CD4-positive, alpha-beta memory T cell (primary cell): ENCODE measurements around the gene DHH. TPM values are rescaled to one million over a fixed set of nuclear protein-coding genes. Genes with fewer than 3 reads are reported as not detected.
"Not testable (repeated sequence)": the region's sequence is repeated elsewhere in the genome, so short reads cannot be mapped to it uniquely, and the experiment has no call there.

ENCODE experiments used
- CTCF ChIA-PET: fragments of 350-600 bp; sonication (Branson Sonifier 250); formaldehyde crosslinking; loops from one replicate; lab custom pipeline; 2021; ENCODE audit warnings: inconsistent platforms; ENCODE audit not compliant: partially characterized antibody; lab: Charles Lee
- POLR2A ChIA-PET: fragments of 350-600 bp; sonication (Branson Sonifier 250); formaldehyde crosslinking; loops from one replicate; lab custom pipeline; 2021; ENCODE audit not compliant: partially characterized antibody; lab: Charles Lee
- DNase-seq, 5 donors: peaks; one replicate each; pipeline versions ENCODE4 v3.0.0 to v3.0.0-alpha.2; 2020 to 2022; ENCODE audit warnings: mixed read lengths in 1 of 5
- H3K27ac ChIP-seq: one replicate; pipeline ENCODE4 v1.7.0; 2013; ENCODE audit warnings: low read depth, low read length
- H3K27me3 ChIP-seq: 2 replicates; pipeline ENCODE4 v1.7.0; 2013; ENCODE audit warnings: mild to moderate bottlenecking, low read length, moderate library complexity; ENCODE audit not compliant: insufficient read depth
- H3K36me3 ChIP-seq: 2 replicates; pipeline ENCODE4 v1.7.0; 2013; ENCODE audit warnings: mild to moderate bottlenecking, low read length, moderate library complexity; ENCODE audit not compliant: insufficient read depth
- H3K4me1 ChIP-seq: 2 replicates; pipeline ENCODE4 v1.7.0; 2013; ENCODE audit warnings: mild to moderate bottlenecking, low read length, moderate library complexity; ENCODE audit not compliant: insufficient read depth
- H3K4me3 ChIP-seq, 2 donors: one replicate each; pipeline ENCODE4 v1.7.0; 2013; ENCODE audit warnings: low read length in 2 of 2, mild to moderate bottlenecking in 1 of 2
- H3K9me3 ChIP-seq, 2 donors: one replicate each; pipeline ENCODE4 v1.7.0; 2013; ENCODE audit warnings: low read length in 2 of 2, control low read depth in 1 of 2; ENCODE audit not compliant: control insufficient read depth in 1 of 2
- H3K27ac Mint-ChIP-seq, 7 donors: one replicate each; pipeline ENCODE4 v1.8.0; 2020 to 2021; ENCODE audit warnings: mixed read lengths in 7 of 7, mild to moderate bottlenecking in 6 of 7, inconsistent platforms in 3 of 7, moderate library complexity in 3 of 7
- H3K27me3 Mint-ChIP-seq, 2 donors: one replicate each; pipeline ENCODE4 v1.8.0; 2020 to 2021; ENCODE audit warnings: mixed read lengths in 2 of 2
- H3K36me3 Mint-ChIP-seq, 2 donors: one replicate each; pipeline ENCODE4 v1.8.0; 2020 to 2021; ENCODE audit warnings: mixed read lengths in 2 of 2, inconsistent platforms in 1 of 2, mild to moderate bottlenecking in 1 of 2
- H3K4me1 Mint-ChIP-seq, 4 donors: one replicate each; pipeline ENCODE4 v1.8.0; 2020 to 2021; ENCODE audit warnings: mixed read lengths in 4 of 4, mild to moderate bottlenecking in 1 of 4
- H3K4me3 Mint-ChIP-seq, 8 donors: one replicate each; pipeline ENCODE4 v1.8.0; 2020 to 2021; ENCODE audit warnings: mixed read lengths in 8 of 8, mild to moderate bottlenecking in 7 of 8, moderate library complexity in 6 of 8, inconsistent platforms in 3 of 8
- H3K9me3 Mint-ChIP-seq, 8 donors: one replicate each; pipeline ENCODE4 v1.8.0; 2020 to 2021; ENCODE audit warnings: mixed read lengths in 8 of 8, mild to moderate bottlenecking in 5 of 8, inconsistent platforms in 3 of 8, moderate library complexity in 1 of 8
- intact Hi-C: fragments of 100-400 bp; cut with micrococcal nuclease; formaldehyde crosslinking; loops from one replicate; pipeline ENCODE4 v1.15.1; 2023
- polyA plus RNA-seq, 2 donors: library from polyadenylated mRNA; unstranded; fragments of 300-500 nt; fragmentation: Illumina TruSeq; gene quantifications; one replicate each; pipeline ENCODE4 v1.2.3, GENCODE V29; 2021
- total RNA-seq, 2 experiments: library from RNA; stranded (reverse); gene quantifications; one replicate each; pipeline ENCODE4 v1.2.3, GENCODE V29; 2021

DHH gene
- total RNA-seq = under 1 TPM; 0.35 to 0.44 TPM
- polyA plus RNA-seq = not detected

- Mint-ChIP-seq H3K27ac (peak within 1 kb of the TSS in 4 of 7 donors; percentile 35 to 64 (median 41)), H3K4me1 (peaks cover 22 to 62% (median 36%) of the 10 kb centered on the region in 4 donors), H3K27me3 (peaks cover 25 to 47% of the 10 kb centered on the region in 2 donors), H3K9me3 (no peaks in the 10 kb centered on the region), H3K4me3 (peak within 1 kb of the TSS in 6 of 8 donors; percentile 36 to 72 (median 57)), H3K36me3 (peaks cover 21 to 27% of the 10 kb centered on the region in 2 donors)
- Histone ChIP-seq H3K36me3 (peaks cover 9% of the 10 kb centered on the region), H3K4me1 (peaks cover 51% of the 10 kb centered on the region), H3K9me3 (no peaks in the 10 kb centered on the region), H3K4me3 (no peak within 1 kb of the TSS), H3K27me3 (peaks cover 50% of the 10 kb centered on the region), H3K27ac (no peak within 1 kb of the TSS)
- ChIA-PET CTCF (interaction anchor here (0.8 to 11.5 kb wide), 11 partner anchors 8 to 106 kb away, joined by 3 to 221 read pairs (median 5); partner anchors contain the start of genes LMBR1L, RHEBL1 and TUBA1B), POLR2A (interaction anchor here (1.0 to 5.0 kb wide), 9 partner anchors 10 to 141 kb away, joined by 3 to 38 read pairs (median 4); partner anchors contain the start of genes KMT2D, LMBR1L, RHEBL1 and TUBA1B)
- DNase-seq = no peak
- intact Hi-C loops = no loop called here
Measured at GRCh38 chr12:49094160-49094974, at the start of gene DHH. DHH (minus strand) TSS chr12:49094801; CDS start chr12:49094512, 289 bp downstream.

GRCh38 chr12:49144384-49144783, 49.8 kb upstream of the DHH start:
- Mint-ChIP-seq H3K36me3 (peaks cover 0 to 2% of the 10 kb centered on the region in 2 donors), H3K4me1 (peaks cover 0 to 2% (median under 1%) of the 10 kb centered on the region in 4 donors), H3K9me3 (no peaks in the 10 kb centered on the region), H3K27ac (no peak overlapping the region), H3K4me3 (no peak overlapping the region), H3K27me3 (no peaks in the 10 kb centered on the region)
- DNase-seq = no peak
- POLR2A ChIA-PET = interaction anchor here (1.7 kb wide), 1 partner anchor 14 kb away, joined by 5 read pairs; the partner anchor contains the start of gene TUBA1B
- Histone ChIP-seq H3K27ac (no peak overlapping the region), H3K27me3 (no peaks in the 10 kb centered on the region), H3K36me3 (no peaks in the 10 kb centered on the region), H3K4me1 (no peaks in the 10 kb centered on the region), H3K9me3 (no peaks in the 10 kb centered on the region), H3K4me3 (no peak overlapping the region)
- CTCF ChIA-PET = interaction anchor here (1.0 to 1.6 kb wide), 2 partner anchors 13 to 45 kb away, joined by 4 to 7 read pairs; partner anchors contain the start of gene TUBA1B
- intact Hi-C loops = no loop called here

- H3K36me3 Mint-ChIP-seq = no peaks in the 10 kb centered on the region
- intact Hi-C loops = loop anchor here (10.0 kb wide), 1 partner anchor 126 kb away; the partner anchor contains the start of gene TUBA1C
- no peak overlapping the region for H3K4me3 Mint-ChIP-seq
- peaks cover 0 to 2% (median under 1%) of the 10 kb centered on the region in 4 donors for H3K4me1 Mint-ChIP-seq
- H3K9me3 ChIP-seq = no peaks in the 10 kb centered on the region
- ChIA-PET POLR2A (interaction anchor here (4.0 kb wide), 1 partner anchor 8 kb away, joined by 17 read pairs; the partner anchor contains the start of gene TUBA1B), CTCF (no interaction called here)
- H3K9me3 Mint-ChIP-seq = peaks cover 0 to 2% (median 0%) of the 10 kb centered on the region in 8 donors
- no peak for DNase-seq
- H3K36me3 ChIP-seq = no peaks in the 10 kb centered on the region
- H3K27ac ChIP-seq = no peak overlapping the region
- H3K27me3 ChIP-seq = no peaks in the 10 kb centered on the region
- no peak overlapping the region for H3K27ac Mint-ChIP-seq
- no peaks in the 10 kb centered on the region for H3K4me1 ChIP-seq
- no peaks in the 10 kb centered on the region for H3K27me3 Mint-ChIP-seq
- no peak overlapping the region for H3K4me3 ChIP-seq
Measured at GRCh38 chr12:49138999-49139398, 44.4 kb upstream of the DHH start.

GRCh38 chr12:49138587-49138986, 44.0 kb upstream of the DHH start:
- H3K36me3 Mint-ChIP-seq = no peaks in the 10 kb centered on the region
- H3K9me3 Mint-ChIP-seq = peaks cover 0 to 2% (median 0%) of the 10 kb centered on the region in 8 donors
- H3K9me3 ChIP-seq = no peaks in the 10 kb centered on the region
- no peaks in the 10 kb centered on the region for H3K36me3 ChIP-seq
- H3K4me1 Mint-ChIP-seq = peaks cover under 1 to 2% (median 1%) of the 10 kb centered on the region in 4 donors
- no peak overlapping the region for H3K4me3 ChIP-seq
- no peak for DNase-seq
- H3K4me3 Mint-ChIP-seq = no peak overlapping the region
- intact Hi-C loops = loop anchor here (10.0 kb wide), 1 partner anchor 126 kb away; the partner anchor contains the start of gene TUBA1C
- CTCF ChIA-PET = no interaction called here
- no peak overlapping the region for H3K27ac ChIP-seq
- POLR2A ChIA-PET = interaction anchor here (4.0 kb wide), 1 partner anchor 8 kb away, joined by 17 read pairs; the partner anchor contains the start of gene TUBA1B
- H3K27me3 Mint-ChIP-seq = no peaks in the 10 kb centered on the region
- no peaks in the 10 kb centered on the region for H3K4me1 ChIP-seq
- no peaks in the 10 kb centered on the region for H3K27me3 ChIP-seq
- no peak overlapping the region for H3K27ac Mint-ChIP-seq

GRCh38 chr12:49137476-49137875, 42.9 kb upstream of the DHH start:
- no peaks in the 10 kb centered on the region for H3K27me3 ChIP-seq
- no peak overlapping the region for H3K4me3 Mint-ChIP-seq
- ChIA-PET POLR2A (no interaction called here), CTCF (no interaction called here)
- peaks cover 6% of the 10 kb centered on the region for H3K4me1 ChIP-seq
- no peaks in the 10 kb centered on the region for H3K27me3 Mint-ChIP-seq
- H3K27ac ChIP-seq = no peak overlapping the region
- no peaks in the 10 kb centered on the region for H3K36me3 ChIP-seq
- no peak overlapping the region for H3K27ac Mint-ChIP-seq
- no peak overlapping the region for H3K4me3 ChIP-seq
- no peak for DNase-seq
- H3K9me3 Mint-ChIP-seq = peaks cover 0 to 2% (median 0%) of the 10 kb centered on the region in 8 donors
- intact Hi-C loops = loop anchor here (10.0 kb wide), 1 partner anchor 127 kb away; the partner anchor contains the start of gene TUBA1C
- peaks cover 2 to 7% (median 3%) of the 10 kb centered on the region in 4 donors for H3K4me1 Mint-ChIP-seq
- no peaks in the 10 kb centered on the region for H3K36me3 Mint-ChIP-seq
- H3K9me3 ChIP-seq = no peaks in the 10 kb centered on the region

- H3K27me3 Mint-ChIP-seq, POLR2A ChIA-PET, H3K27ac ChIP-seq, H3K4me3 Mint-ChIP-seq, H3K9me3 Mint-ChIP-seq, H3K27me3 ChIP-seq, H3K9me3 ChIP-seq, H3K4me3 ChIP-seq, H3K36me3 ChIP-seq, DNase-seq, H3K36me3 Mint-ChIP-seq, CTCF ChIA-PET: not testable (repeated sequence)
- peaks cover 11% of the 10 kb centered on the region for H3K4me1 ChIP-seq
- H3K4me1 Mint-ChIP-seq = peaks cover 6 to 11% (median 7%) of the 10 kb centered on the region in 4 donors
- H3K27ac Mint-ChIP-seq = peak overlapping the region in 1 of 7 donors; percentile 66
- intact Hi-C loops = loop anchor here (10.0 kb wide), 1 partner anchor 128 kb away; the partner anchor contains the start of gene TUBA1C
Measured at GRCh38 chr12:49136997-49137396, 42.4 kb upstream of the DHH start.
